IMR-90 (cell line): ENCODE results near the gene TBX20.
"Not testable (repeated sequence)": the region's sequence is repeated elsewhere in the genome, so short reads cannot be mapped to it uniquely, and the experiment has no call there.

Experiments
- CEBPB ChIP-seq: IDR thresholded peaks from 2 replicates; pipeline ENCODE4 v1.6.1; 2012; ENCODE audit warnings: low read depth, low read length, improper control_type of control experiment
- CHD1 ChIP-seq: IDR thresholded peaks from 2 replicates; pipeline ENCODE4 v1.6.1; 2012; ENCODE audit warnings: low read depth, low read length, improper control_type of control experiment
- CTCF ChIP-seq: conservative IDR thresholded peaks from 2 replicates; pipeline ENCODE4 v1.5.1; 2012; ENCODE audit warnings: mild to moderate bottlenecking, low read depth, low read length, improper control_type of control experiment
- MAFK ChIP-seq: IDR thresholded peaks from 2 replicates; pipeline ENCODE4 v1.6.1; 2012; ENCODE audit warnings: low read depth, low read length, improper control_type of control experiment
- MAZ ChIP-seq: IDR thresholded peaks from 2 replicates; pipeline ENCODE4 v1.6.1; 2012; ENCODE audit warnings: low read depth, mild to moderate bottlenecking, low read length, improper control_type of control experiment, moderate library complexity, borderline replicate concordance
- NFE2L2 ChIP-seq: fragments of 150-350 bp; IDR thresholded peaks from 2 replicates; pipeline ENCODE4 v1.6.1; 2016; ENCODE audit warnings: low read depth, mild to moderate bottlenecking, low read length
- POLR2A ChIP-seq: IDR thresholded peaks from 2 replicates; pipeline ENCODE4 v1.6.1; 2012; ENCODE audit warnings: mild to moderate bottlenecking, low read depth, low read length
- SMC3 ChIP-seq: fragments of 150-350 bp; IDR thresholded peaks from 2 replicates; pipeline ENCODE4 v1.6.1; 2016; ENCODE audit warnings: low read depth, mild to moderate bottlenecking, antibody characterized with exemption, low read length, moderate library complexity
- TF ChIP-seq, protein P1 (sequence below): fragments of 150-350 bp; IDR thresholded peaks from 2 replicates; pipeline ENCODE4 v1.6.1; 2017; ENCODE audit warnings: mild to moderate bottlenecking, antibody characterized with exemption, low read length, low read depth

DNA sequence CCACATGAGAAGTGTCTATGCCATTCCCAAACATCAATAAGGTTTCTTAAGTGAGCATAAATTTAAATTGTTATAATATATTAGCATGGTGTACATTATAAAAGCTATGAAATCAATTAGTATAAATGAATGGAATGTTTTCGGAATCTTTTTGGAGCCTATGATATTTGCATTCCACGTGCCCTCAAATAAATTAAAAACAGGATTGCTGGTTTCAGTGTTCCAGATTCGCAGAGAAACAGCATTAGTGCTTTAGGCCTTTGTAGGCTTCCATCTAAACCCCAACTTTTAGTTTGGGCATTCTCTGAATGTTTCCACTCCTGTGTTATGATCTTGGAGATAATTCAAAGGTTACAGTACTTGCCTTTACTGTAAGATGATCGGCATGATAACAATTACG lies 15.4 kb downstream of the TBX20 start:
- not testable (repeated sequence) for TF ChIP-seq CHD1, CTCF, MAZ, POLR2A, MAFK, SMC3, CEBPB, NFE2L2
- TF ChIP-seq, protein P1, sequence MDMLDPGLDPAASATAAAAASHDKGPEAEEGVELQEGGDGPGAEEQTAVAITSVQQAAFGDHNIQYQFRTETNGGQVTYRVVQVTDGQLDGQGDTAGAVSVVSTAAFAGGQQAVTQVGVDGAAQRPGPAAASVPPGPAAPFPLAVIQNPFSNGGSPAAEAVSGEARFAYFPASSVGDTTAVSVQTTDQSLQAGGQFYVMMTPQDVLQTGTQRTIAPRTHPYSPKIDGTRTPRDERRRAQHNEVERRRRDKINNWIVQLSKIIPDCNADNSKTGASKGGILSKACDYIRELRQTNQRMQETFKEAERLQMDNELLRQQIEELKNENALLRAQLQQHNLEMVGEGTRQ = not testable (repeated sequence)
